ENCODE measurements around the gene ASIC1.

ASIC1 gene

DNA sequence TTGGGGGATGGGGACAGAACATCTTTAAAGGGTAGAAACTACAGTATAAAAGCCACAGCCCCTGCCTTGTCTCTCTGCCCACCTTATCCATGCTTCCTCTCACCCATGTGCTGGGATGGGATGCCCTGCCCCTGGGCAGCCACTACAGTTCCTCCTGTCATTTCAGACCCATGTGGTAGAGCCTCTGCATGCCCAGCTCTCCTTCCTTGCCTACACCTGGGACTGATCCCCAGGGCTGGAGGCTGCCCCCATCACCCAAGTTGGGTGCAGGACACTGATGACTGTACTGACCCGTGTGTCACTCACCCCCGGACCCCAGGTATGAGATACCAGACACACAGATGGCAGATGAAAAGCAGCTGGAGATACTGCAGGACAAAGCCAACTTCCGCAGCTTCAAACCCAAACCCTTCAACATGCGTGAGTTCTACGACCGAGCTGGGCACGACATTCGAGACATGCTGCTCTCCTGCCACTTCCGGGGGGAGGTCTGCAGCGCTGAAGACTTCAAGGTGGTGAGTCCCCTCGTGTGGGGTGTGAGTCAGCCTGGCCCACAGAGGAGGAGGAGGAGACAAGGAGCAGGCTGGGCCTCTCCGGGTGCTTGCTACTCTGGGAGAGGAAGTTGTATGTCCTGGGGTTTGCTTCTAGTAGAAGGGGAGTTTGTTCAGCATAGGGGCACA, 2.2 kb downstream of the ASIC1 start:
- Histone ChIP-seq H3K36me3 (ENCODE audit: control insufficient read depth, insufficient read depth, low read length) (no peaks in the 10 kb centered on the region), H3K27ac (ENCODE audit: insufficient read depth, low read length, poor library complexity, severe bottlenecking) (no peak overlapping the region), H3K27me3 (replicated peaks; ENCODE audit: control insufficient read depth, insufficient read depth, low read length, poor library complexity, severe bottlenecking) (peaks cover 22% of the 10 kb centered on the region), H3K9me3 (ENCODE audit: control insufficient read depth, low read length) (no peaks in the 10 kb centered on the region), H3K4me3 (ENCODE audit: insufficient read depth, low read depth, low read length, poor library complexity, severe bottlenecking) (no peak overlapping the region), H3K4me1 (ENCODE audit: control insufficient read depth, insufficient read depth, low read length, poor library complexity, severe bottlenecking) (peaks cover 18% of the 10 kb centered on the region)
- DNase-seq: no peak

DNA sequence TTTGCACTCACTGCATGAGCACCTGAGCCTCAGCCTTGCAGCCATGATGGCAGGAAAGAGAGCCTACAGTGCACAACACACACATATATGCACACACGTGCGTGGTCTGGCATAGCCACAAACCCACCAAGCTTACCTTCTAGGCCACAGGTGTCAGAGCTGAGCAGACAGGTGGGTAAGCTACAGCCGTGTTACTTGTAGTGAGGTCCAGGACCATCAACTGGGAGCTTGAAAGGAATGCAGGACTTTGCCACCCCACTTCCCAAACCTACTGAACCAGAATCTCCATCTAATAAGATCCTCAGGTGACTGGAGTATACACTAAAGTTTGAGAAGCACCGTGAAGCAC, 2.7 kb downstream of the ASIC1 start:
- no peak for DNase-seq
- H3K36me3 ChIP-seq (ENCODE audit: control insufficient read depth, insufficient read depth, low read length): no peaks in the 10 kb centered on the region
- peaks cover 22% of the 10 kb centered on the region for H3K27me3 ChIP-seq (replicated peaks; ENCODE audit: control insufficient read depth, insufficient read depth, low read length, poor library complexity, severe bottlenecking)
- H3K27ac ChIP-seq (ENCODE audit: insufficient read depth, low read length, poor library complexity, severe bottlenecking): no peak overlapping the region
- H3K4me1 ChIP-seq (ENCODE audit: control insufficient read depth, insufficient read depth, low read length, poor library complexity, severe bottlenecking): peaks cover 18% of the 10 kb centered on the region
- no peak overlapping the region for H3K4me3 ChIP-seq (ENCODE audit: insufficient read depth, low read depth, low read length, poor library complexity, severe bottlenecking)
- no peaks in the 10 kb centered on the region for H3K9me3 ChIP-seq (ENCODE audit: control insufficient read depth, low read length)

DNA sequence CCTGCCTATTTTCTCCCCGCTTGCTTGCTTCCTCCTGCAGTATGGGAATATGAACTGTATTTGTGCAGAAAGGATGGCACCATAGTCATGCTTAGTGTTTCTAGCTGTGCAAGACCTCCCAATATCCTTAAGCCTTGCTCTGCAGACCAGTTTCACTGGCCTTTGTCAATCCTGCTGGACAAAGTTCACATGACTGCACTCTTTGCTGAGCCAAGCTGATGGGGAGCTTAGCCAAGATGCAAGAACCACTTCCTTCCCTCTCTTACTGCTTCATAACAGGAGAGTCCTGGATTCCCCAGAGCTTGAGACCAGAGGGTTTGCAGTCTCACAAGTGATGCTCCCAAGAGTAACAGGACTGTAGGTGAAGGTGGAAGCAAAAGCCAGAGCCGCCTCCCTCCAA, 3.8 kb downstream of the ASIC1 start:
- Histone ChIP-seq H3K4me1 (ENCODE audit: control insufficient read depth, insufficient read depth, low read length, poor library complexity, severe bottlenecking) (peaks cover 11% of the 10 kb centered on the region), H3K9me3 (ENCODE audit: control insufficient read depth, low read length) (no peaks in the 10 kb centered on the region), H3K4me3 (ENCODE audit: insufficient read depth, low read depth, low read length, poor library complexity, severe bottlenecking) (no peak overlapping the region), H3K27me3 (replicated peaks; ENCODE audit: control insufficient read depth, insufficient read depth, low read length, poor library complexity, severe bottlenecking) (peaks cover 21% of the 10 kb centered on the region), H3K36me3 (ENCODE audit: control insufficient read depth, insufficient read depth, low read length) (no peaks in the 10 kb centered on the region), H3K27ac (ENCODE audit: insufficient read depth, low read length, poor library complexity, severe bottlenecking) (no peak overlapping the region)
- no peak for DNase-seq

DNA sequence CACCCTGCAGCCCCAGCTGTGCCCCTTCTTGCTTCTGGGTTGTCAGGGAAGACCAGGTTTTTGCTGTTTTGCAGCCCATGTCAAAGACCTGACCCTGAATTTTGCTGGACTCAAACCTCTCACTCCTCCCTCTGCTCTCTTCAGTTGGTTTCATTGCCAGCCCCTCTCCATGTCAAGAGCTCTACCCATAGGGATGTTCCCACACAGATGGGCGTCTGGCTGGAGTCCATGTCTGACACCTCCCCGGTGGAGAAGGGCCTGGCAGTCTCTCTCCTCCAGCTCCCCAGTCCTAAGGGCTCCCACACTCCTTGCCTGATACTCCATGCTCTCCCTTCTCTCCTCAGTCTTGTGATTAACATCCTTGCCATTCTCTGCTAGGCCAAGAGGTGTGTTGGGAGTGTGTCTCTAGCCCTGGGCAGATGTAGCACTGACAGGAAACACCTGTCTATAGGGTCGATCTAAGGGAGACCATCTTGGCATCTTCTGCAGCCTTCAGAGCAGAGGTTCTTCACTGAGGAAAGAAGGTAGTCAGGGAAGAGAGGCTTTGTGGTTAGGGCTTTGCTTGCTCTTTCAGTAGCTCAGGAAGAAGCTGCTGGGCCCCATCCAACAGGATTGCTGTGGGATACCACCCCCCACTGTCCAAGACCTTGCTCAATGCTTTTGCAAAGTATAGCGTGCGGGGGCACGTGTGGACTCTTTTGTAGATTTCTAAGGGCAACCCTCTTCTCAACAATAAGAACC, 4.7 kb downstream of the ASIC1 start:
- Histone ChIP-seq H3K4me1 (ENCODE audit: control insufficient read depth, insufficient read depth, low read length, poor library complexity, severe bottlenecking) (peaks cover 6% of the 10 kb centered on the region), H3K36me3 (ENCODE audit: control insufficient read depth, insufficient read depth, low read length) (no peaks in the 10 kb centered on the region), H3K4me3 (ENCODE audit: insufficient read depth, low read depth, low read length, poor library complexity, severe bottlenecking) (no peak overlapping the region), H3K9me3 (ENCODE audit: control insufficient read depth, low read length) (no peaks in the 10 kb centered on the region), H3K27ac (ENCODE audit: insufficient read depth, low read length, poor library complexity, severe bottlenecking) (no peak overlapping the region), H3K27me3 (replicated peaks; ENCODE audit: control insufficient read depth, insufficient read depth, low read length, poor library complexity, severe bottlenecking) (peaks cover 11% of the 10 kb centered on the region)
- DNase-seq: no peak

DNA sequence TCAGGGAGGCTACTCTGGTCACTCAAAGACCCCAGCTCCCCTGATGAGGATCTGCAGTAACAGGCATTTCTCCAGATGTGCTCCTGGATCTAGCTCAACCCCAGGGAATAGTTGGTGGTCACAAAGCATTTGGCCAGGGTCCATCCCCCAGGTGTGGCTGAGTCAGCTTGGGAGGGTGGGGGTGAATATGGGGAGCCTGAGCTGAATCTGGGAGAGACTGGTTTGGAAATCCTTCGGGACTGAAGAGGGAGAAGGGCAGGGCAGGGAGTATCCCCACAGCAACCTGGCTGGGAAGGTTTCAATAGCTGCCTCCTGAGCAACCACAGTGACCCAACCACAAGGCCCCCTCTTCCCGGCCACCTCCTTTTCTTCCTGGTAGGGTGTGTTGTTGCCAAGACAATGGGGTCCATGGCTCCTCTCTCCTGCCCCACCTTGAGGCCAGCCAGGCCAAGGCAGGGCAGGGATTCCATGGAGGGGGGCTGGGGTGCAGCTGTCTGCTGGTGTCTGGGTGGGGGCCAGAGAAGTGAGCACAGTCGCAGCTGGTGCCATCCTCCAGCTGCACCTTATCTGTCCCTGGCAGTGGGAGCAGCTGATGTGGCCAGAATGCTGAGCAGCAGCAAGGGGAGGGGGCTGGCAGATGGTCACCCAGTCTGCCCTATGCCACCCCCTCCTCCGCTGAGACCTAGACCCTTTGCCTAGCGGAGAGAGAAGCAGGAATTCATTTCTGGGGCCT, 5.5 kb downstream of the ASIC1 start:
- H3K36me3 ChIP-seq (ENCODE audit: control insufficient read depth, insufficient read depth, low read length): no peaks in the 10 kb centered on the region
- peaks cover 2% of the 10 kb centered on the region for H3K4me1 ChIP-seq (ENCODE audit: control insufficient read depth, insufficient read depth, low read length, poor library complexity, severe bottlenecking)
- no peak for DNase-seq
- H3K27ac ChIP-seq (ENCODE audit: insufficient read depth, low read length, poor library complexity, severe bottlenecking): no peak overlapping the region
- H3K9me3 ChIP-seq (ENCODE audit: control insufficient read depth, low read length): no peaks in the 10 kb centered on the region
- H3K27me3 ChIP-seq (replicated peaks; ENCODE audit: control insufficient read depth, insufficient read depth, low read length, poor library complexity, severe bottlenecking): peaks cover 5% of the 10 kb centered on the region
- no peak overlapping the region for H3K4me3 ChIP-seq (ENCODE audit: insufficient read depth, low read depth, low read length, poor library complexity, severe bottlenecking)

DNA sequence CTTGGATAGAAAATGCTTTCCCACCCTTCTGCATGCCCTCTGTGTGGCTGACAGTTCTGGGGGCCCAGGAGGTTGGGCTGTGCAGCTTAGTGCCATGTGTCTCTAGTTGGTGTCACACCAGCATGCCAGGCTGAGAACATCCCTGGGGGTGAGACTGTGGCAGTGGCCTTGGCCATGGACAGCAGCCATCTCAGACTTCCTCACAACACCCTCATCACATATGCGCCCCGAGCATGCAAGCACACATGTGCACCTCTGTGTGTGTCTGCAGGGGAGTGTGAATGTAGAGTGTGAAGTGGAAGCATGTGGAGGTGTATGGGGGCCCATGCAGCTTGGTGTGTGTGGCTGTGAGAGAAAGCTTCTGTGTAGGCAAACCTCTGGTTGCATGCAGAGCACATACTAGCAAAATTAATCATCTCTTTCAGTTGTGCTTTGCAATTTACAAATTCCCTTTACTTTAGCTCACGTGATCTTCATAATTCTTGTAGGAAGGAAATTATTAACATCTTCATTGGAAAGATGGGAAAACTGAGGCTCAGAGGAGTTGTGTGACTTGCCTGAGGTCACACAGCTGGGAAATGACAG, 8.4 kb downstream of the ASIC1 start:
- H3K4me3 ChIP-seq (ENCODE audit: insufficient read depth, low read depth, low read length, poor library complexity, severe bottlenecking): no peak overlapping the region
- H3K36me3 ChIP-seq (ENCODE audit: control insufficient read depth, insufficient read depth, low read length): no peaks in the 10 kb centered on the region
- H3K27ac ChIP-seq (ENCODE audit: insufficient read depth, low read length, poor library complexity, severe bottlenecking): no peak overlapping the region
- no peaks in the 10 kb centered on the region for H3K27me3 ChIP-seq (replicated peaks; ENCODE audit: control insufficient read depth, insufficient read depth, low read length, poor library complexity, severe bottlenecking)
- no peaks in the 10 kb centered on the region for H3K4me1 ChIP-seq (ENCODE audit: control insufficient read depth, insufficient read depth, low read length, poor library complexity, severe bottlenecking)
- H3K9me3 ChIP-seq (ENCODE audit: control insufficient read depth, low read length): no peaks in the 10 kb centered on the region
- no peak for DNase-seq

DNA sequence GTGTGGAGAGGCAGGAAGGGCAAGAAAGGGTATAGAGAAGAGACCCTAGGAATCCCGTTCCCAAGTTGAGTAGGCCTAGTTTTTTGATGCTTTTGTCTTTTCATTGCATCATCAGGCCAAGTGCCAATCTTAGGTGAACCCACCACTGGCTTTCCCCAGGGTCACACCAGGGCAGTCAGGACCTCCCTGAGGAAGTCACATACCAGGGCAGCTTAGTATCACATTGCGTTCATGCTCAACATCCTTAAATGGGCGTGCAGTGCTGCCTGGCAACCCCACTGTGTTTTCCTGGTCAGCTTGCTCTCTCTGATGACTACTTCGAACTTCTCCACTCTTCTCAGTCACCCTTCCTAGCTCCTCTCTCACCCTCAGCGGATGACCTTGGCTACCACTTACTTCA, 9.0 kb downstream of the ASIC1 start:
- Histone ChIP-seq H3K27me3 (replicated peaks; ENCODE audit: control insufficient read depth, insufficient read depth, low read length, poor library complexity, severe bottlenecking) (no peaks in the 10 kb centered on the region), H3K36me3 (ENCODE audit: control insufficient read depth, insufficient read depth, low read length) (no peaks in the 10 kb centered on the region), H3K4me1 (ENCODE audit: control insufficient read depth, insufficient read depth, low read length, poor library complexity, severe bottlenecking) (no peaks in the 10 kb centered on the region), H3K9me3 (ENCODE audit: control insufficient read depth, low read length) (no peaks in the 10 kb centered on the region), H3K4me3 (ENCODE audit: insufficient read depth, low read depth, low read length, poor library complexity, severe bottlenecking) (no peak overlapping the region), H3K27ac (ENCODE audit: insufficient read depth, low read length, poor library complexity, severe bottlenecking) (no peak overlapping the region)
- no peak for DNase-seq

DNA sequence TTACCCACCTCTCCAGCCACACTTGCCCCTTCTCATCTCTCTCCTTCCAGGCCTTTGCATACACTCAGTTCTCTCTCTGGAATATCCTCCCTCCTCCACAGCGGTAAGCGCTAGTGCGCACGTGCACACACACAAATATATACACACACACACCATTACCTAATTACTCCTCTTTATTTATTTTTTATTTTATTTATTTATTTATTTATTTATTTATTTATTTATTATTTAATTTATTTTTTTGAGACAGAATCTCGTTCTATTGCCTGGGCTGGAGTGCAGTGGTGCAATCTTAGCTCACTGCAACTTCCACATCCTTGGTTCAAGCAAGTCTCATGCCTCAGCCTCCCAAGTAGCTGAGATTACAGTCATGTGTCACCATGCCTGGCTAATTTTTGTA, 11.7 kb downstream of the ASIC1 start:
- DNase-seq: no peak
- H3K4me3 ChIP-seq (ENCODE audit: insufficient read depth, low read depth, low read length, poor library complexity, severe bottlenecking): no peak overlapping the region
- H3K27ac ChIP-seq (ENCODE audit: insufficient read depth, low read length, poor library complexity, severe bottlenecking): no peak overlapping the region
- H3K27me3 ChIP-seq (replicated peaks; ENCODE audit: control insufficient read depth, insufficient read depth, low read length, poor library complexity, severe bottlenecking): no peaks in the 10 kb centered on the region
- no peaks in the 10 kb centered on the region for H3K36me3 ChIP-seq (ENCODE audit: control insufficient read depth, insufficient read depth, low read length)
- H3K4me1 ChIP-seq (ENCODE audit: control insufficient read depth, insufficient read depth, low read length, poor library complexity, severe bottlenecking): no peaks in the 10 kb centered on the region
- no peaks in the 10 kb centered on the region for H3K9me3 ChIP-seq (ENCODE audit: control insufficient read depth, low read length)

DNA sequence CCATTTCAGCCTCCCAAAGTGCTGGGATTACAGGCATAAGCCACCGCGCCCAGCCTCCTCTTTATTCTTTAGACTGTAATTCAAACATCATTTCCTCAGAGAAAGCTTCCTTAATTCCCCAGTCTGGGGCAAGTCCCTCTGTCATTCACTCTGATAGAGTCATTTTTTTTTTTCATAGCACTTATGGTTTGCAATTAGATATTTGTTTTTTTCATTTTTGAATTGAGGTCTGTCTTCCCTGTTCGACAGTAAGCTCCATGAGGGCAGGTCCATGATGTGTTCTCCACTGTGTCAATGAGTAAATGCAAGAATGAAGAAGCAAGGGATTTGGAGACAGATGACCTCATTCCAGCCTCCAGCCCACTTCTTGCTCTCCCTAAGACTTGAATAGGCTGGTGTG, 12.1 kb downstream of the ASIC1 start:
- DNase-seq: no peak
- no peaks in the 10 kb centered on the region for H3K9me3 ChIP-seq (ENCODE audit: control insufficient read depth, low read length)
- H3K4me3 ChIP-seq (ENCODE audit: insufficient read depth, low read depth, low read length, poor library complexity, severe bottlenecking): no peak overlapping the region
- H3K4me1 ChIP-seq (ENCODE audit: control insufficient read depth, insufficient read depth, low read length, poor library complexity, severe bottlenecking): no peaks in the 10 kb centered on the region
- no peak overlapping the region for H3K27ac ChIP-seq (ENCODE audit: insufficient read depth, low read length, poor library complexity, severe bottlenecking)
- no peaks in the 10 kb centered on the region for H3K27me3 ChIP-seq (replicated peaks; ENCODE audit: control insufficient read depth, insufficient read depth, low read length, poor library complexity, severe bottlenecking)
- H3K36me3 ChIP-seq (ENCODE audit: control insufficient read depth, insufficient read depth, low read length): no peaks in the 10 kb centered on the region

Measured in effector memory CD4-positive, alpha-beta T cell (primary cell).